WTC11 (cell line): ENCODE data around the gene BTK.

Source experiments
- ATF2 ChIP-seq: sonication (generic); formaldehyde crosslinking; IDR thresholded peaks from 2 replicates; pipeline ENCODE4 v1.8.1; 2022; ENCODE audit warnings: low read depth, missing genetic modification reagents, borderline replicate concordance
- FOXP1 ChIP-seq: sonication (generic); formaldehyde crosslinking; IDR thresholded peaks from 2 replicates; pipeline ENCODE4 v1.8.0; 2022; ENCODE audit warnings: missing genetic modification reagents, mild to moderate bottlenecking, moderate library complexity, borderline replicate concordance
- NFE2L1 ChIP-seq: sonication (generic); formaldehyde crosslinking; IDR thresholded peaks from 2 replicates; pipeline ENCODE4 v1.8.1; 2023; ENCODE audit warnings: missing genetic modification reagents
- TEAD4 ChIP-seq: sonication (generic); formaldehyde crosslinking; IDR thresholded peaks from 2 replicates; pipeline ENCODE4 v1.8.0; 2022; ENCODE audit warnings: mild to moderate bottlenecking, missing genetic modification reagents
- TF ChIP-seq, protein P1 (sequence below): fragments of 250-450 bp; sonication (Bioruptor Pico); IDR thresholded peaks from 2 replicates; pipeline ENCODE4 v1.9.0; 2021; ENCODE audit warnings: mild to moderate bottlenecking, borderline replicate concordance

DNA sequence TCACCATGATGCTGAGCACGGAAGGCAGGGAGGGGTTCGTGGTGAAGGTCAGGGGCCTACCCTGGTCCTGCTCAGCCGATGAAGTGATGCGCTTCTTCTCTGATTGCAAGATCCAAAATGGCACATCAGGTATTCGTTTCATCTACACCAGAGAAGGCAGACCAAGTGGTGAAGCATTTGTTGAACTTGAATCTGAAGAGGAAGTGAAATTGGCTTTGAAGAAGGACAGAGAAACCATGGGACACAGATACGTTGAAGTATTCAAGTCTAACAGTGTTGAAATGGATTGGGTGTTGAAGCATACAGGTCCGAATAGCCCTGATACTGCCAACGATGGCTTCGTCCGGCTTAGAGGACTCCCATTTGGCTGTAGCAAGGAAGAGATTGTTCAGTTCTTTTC, 26.0 kb upstream of the BTK start:
- TF ChIP-seq NFE2L1 (CRISPR knock-in tag) (no peak), FOXP1 (CRISPR knock-in tag) (no peak), TEAD4 (CRISPR knock-in tag) (no peak), ATF2 (CRISPR knock-in tag) (no peak)
- TF ChIP-seq, protein P1, sequence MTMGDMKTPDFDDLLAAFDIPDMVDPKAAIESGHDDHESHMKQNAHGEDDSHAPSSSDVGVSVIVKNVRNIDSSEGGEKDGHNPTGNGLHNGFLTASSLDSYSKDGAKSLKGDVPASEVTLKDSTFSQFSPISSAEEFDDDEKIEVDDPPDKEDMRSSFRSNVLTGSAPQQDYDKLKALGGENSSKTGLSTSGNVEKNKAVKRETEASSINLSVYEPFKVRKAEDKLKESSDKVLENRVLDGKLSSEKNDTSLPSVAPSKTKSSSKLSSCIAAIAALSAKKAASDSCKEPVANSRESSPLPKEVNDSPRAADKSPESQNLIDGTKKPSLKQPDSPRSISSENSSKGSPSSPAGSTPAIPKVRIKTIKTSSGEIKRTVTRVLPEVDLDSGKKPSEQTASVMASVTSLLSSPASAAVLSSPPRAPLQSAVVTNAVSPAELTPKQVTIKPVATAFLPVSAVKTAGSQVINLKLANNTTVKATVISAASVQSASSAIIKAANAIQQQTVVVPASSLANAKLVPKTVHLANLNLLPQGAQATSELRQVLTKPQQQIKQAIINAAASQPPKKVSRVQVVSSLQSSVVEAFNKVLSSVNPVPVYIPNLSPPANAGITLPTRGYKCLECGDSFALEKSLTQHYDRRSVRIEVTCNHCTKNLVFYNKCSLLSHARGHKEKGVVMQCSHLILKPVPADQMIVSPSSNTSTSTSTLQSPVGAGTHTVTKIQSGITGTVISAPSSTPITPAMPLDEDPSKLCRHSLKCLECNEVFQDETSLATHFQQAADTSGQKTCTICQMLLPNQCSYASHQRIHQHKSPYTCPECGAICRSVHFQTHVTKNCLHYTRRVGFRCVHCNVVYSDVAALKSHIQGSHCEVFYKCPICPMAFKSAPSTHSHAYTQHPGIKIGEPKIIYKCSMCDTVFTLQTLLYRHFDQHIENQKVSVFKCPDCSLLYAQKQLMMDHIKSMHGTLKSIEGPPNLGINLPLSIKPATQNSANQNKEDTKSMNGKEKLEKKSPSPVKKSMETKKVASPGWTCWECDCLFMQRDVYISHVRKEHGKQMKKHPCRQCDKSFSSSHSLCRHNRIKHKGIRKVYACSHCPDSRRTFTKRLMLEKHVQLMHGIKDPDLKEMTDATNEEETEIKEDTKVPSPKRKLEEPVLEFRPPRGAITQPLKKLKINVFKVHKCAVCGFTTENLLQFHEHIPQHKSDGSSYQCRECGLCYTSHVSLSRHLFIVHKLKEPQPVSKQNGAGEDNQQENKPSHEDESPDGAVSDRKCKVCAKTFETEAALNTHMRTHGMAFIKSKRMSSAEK, result no peak
